Measurements from ENCODE around the gene GRIN1.

The GRIN1 gene

GRCh38 chr9:137165250-137165836, 26.4 kb downstream of the GRIN1 start:
- no peak for DNase-seq (ENCODE audit: low read depth)

- no peak for DNase-seq (ENCODE audit: low read depth)
Measured at GRCh38 chr9:137166380-137167229, 27.7 kb downstream of the GRIN1 start.

- DNase-seq (ENCODE audit: low read depth), result no peak
Measured at GRCh38 chr9:137167277-137167746, 28.4 kb downstream of the GRIN1 start.

- DNase-seq (ENCODE audit: low read depth), result no peak
Measured at GRCh38 chr9:137167747-137168572, 29.0 kb downstream of the GRIN1 start.

- no peak for DNase-seq (ENCODE audit: low read depth)
Measured at GRCh38 chr9:137168573-137168903, 29.6 kb downstream of the GRIN1 start.

GRCh38 chr9:137168904-137169856, 30.2 kb downstream of the GRIN1 start:
- DNase-seq (ENCODE audit: low read depth), result peak; percentile 32

GRCh38 chr9:137169896-137170358, 31.0 kb downstream of the GRIN1 start, which contains the start of gene LRRC26:
LRRC26 (minus strand) TSS chr9:137170051; CDS start chr9:137169943, 108 bp downstream.
- DNase-seq (ENCODE audit: low read depth), result no peak

- no peak for DNase-seq (ENCODE audit: low read depth)
Measured at GRCh38 chr9:137170486-137171148, 31.7 kb downstream of the GRIN1 start.

- no peak for DNase-seq (ENCODE audit: low read depth)
Measured at GRCh38 chr9:137171149-137171900, 32.4 kb downstream of the GRIN1 start.

GRCh38 chr9:137172901-137173795, 34.2 kb downstream of the GRIN1 start:
- no peak for DNase-seq (ENCODE audit: low read depth)

GRCh38 chr9:137173796-137174664, 35.1 kb downstream of the GRIN1 start:
- no peak for DNase-seq (ENCODE audit: low read depth)

- DNase-seq (ENCODE audit: low read depth), result no peak
Measured at GRCh38 chr9:137174722-137175293, 35.9 kb downstream of the GRIN1 start.

GRCh38 chr9:137175345-137175961, 36.5 kb downstream of the GRIN1 start:
- no peak for DNase-seq (ENCODE audit: low read depth)

GRCh38 chr9:137176302-137177182, 37.6 kb downstream of the GRIN1 start:
- peak; percentile 36 for DNase-seq (ENCODE audit: low read depth)

- no peak for DNase-seq (ENCODE audit: low read depth)
Measured at GRCh38 chr9:137178201-137178938, 39.4 kb downstream of the GRIN1 start.

Data from amniotic epithelial cell (primary cell).